Sciatic nerve (tissue), 2 donors: ENCODE results near the gene PRDX5. TPM values are rescaled to one million over a fixed set of nuclear protein-coding genes. Genes with fewer than 3 reads are reported as not detected.

Experiments
- ATAC-seq: fragments of 200-7000 bp; cut with Tn5 transposase; one replicate; pipeline ENCODE4 v1.9.1; 2020; ENCODE audit warnings: mild to moderate bottlenecking, moderate library complexity
- DNase-seq: peaks from one replicate; pipeline ENCODE4 v3.0.0-alpha.2; 2020; ENCODE audit warnings: low spot score
- intact Hi-C: fragments of 100-400 bp; cut with DNase I; formaldehyde crosslinking; loops from one replicate; pipeline ENCODE4 v1.14.2; 2022
- microRNA-seq: library from miRNA; unstranded; fragments of <30 nt; microRNA quantifications from one replicate; pipeline ENCODE4 v1.2.0, GENCODE V29; 2020
- total RNA-seq: library from RNA; stranded (reverse); fragmentation: NEBNext Ultra II Directional; extraction: Animal tissue kit (Norgen Biotek cat#: 25700); gene quantifications from one replicate; pipeline ENCODE4 v1.2.1, GENCODE V29; 2021
- donor health status: DM: no; HTN: no; CAD: no.
- donor health status: DM: no; HTN: no; CAD: no.

PRDX5 gene
- total RNA-seq, 1 donor from 2014 or later = 143 TPM

- DNase-seq (no peak), ATAC-seq (no peak)
- intact Hi-C loops = no loop called here
Observed at GRCh38 chr11:64371201-64371600, 53.3 kb downstream of the PRDX5 start.

Small RNAs within 50 kb of the gene (microRNA-seq; reads per million reads assigned to microRNA genes)
- not detected for gene MIR1237
- 1.4 reads per million for gene MIR7155

Other genes starting within 250 kb of the PRDX5 start
- gene MACROD1, start 152.0 kb upstream of the PRDX5 start, total RNA-seq = 20.6 TPM
- 87.6 TPM for gene STIP1, start 131.9 kb upstream of the PRDX5 start, total RNA-seq
- gene FERMT3, start 111.4 kb upstream of the PRDX5 start, total RNA-seq = 20.7 TPM
- gene TRPT1, start 91.9 kb upstream of the PRDX5 start, total RNA-seq = 20.6 TPM
- 28.0 TPM for gene NUDT22, start 91.8 kb upstream of the PRDX5 start, total RNA-seq
- 30.4 TPM for gene DNAJC4, start 87.6 kb upstream of the PRDX5 start, total RNA-seq
- 134 TPM for gene VEGFB, start 83.5 kb upstream of the PRDX5 start, total RNA-seq
- 56.2 TPM for gene FKBP2, start 77.0 kb upstream of the PRDX5 start, total RNA-seq
- gene PPP1R14B, start 71.2 kb upstream of the PRDX5 start, total RNA-seq = 48.8 TPM
- 23.6 TPM for gene PLCB3, start 66.6 kb upstream of the PRDX5 start, total RNA-seq
- gene BAD, start 33.5 kb upstream of the PRDX5 start, total RNA-seq = 47.4 TPM
- gene GPR137, start 32.3 kb upstream of the PRDX5 start, total RNA-seq = 34.4 TPM
- not detected for gene KCNK4, start 26.8 kb upstream of the PRDX5 start, total RNA-seq
- gene CATSPERZ, start 17.8 kb upstream of the PRDX5 start, total RNA-seq = not detected
- gene ESRRA, start 12.6 kb upstream of the PRDX5 start, total RNA-seq = 17.4 TPM
- gene TRMT112, start 562 bp upstream of the PRDX5 start, total RNA-seq = 149 TPM
- gene CCDC88B, start 22.1 kb downstream of the PRDX5 start, total RNA-seq = 12.9 TPM
- 23.8 TPM for gene RPS6KA4, start 41.0 kb downstream of the PRDX5 start, total RNA-seq
- not detected for gene SLC22A11, start 237.8 kb downstream of the PRDX5 start, total RNA-seq